GM11168 (cell line): ENCODE results near the gene GDF11.
"Not testable (repeated sequence)": the region's sequence is repeated elsewhere in the genome, so short reads cannot be mapped to it uniquely, and the experiment has no call there.

Experiments used
- in situ Hi-C: fragments of 300-500 bp; cut with MboI; formaldehyde crosslinking; loops from one replicate; pipeline ENCODE4 v1.12.0; 2022; ENCODE audit warnings: low sequenced_read_pairs; ENCODE audit not compliant: unreplicated experiment

GDF11 gene

DNA sequence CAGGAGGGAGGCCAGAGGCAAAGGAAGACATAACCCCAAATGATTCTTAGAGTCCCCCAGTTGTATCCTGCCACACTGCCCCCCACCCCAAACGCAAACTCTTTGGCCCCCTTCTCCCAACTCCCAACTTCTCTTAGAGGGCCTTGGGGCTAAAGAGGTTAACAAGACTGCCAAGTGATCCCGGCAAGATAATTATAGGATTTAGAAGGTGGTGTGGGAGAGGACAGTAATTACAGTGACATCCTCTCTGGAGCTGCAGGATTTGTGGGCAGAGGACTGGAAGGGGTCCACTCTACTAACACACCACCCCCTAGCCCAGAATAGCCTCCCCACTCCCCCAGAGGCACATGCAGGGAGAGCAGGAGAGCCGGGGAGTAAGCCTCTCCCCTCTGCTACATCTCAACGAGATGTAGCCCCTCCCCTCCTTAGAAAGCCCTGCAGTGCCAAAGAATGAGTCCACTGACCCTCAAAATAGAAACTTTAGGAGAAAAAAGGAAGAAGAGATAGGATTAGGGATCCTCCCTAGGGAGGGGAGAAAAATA, 5.3 kb upstream of the GDF11 start:
- in situ Hi-C loops = loop anchor here (10.0 kb wide), 1 partner anchor 307 kb away; the partner anchor contains the start of gene RPS26

DNA sequence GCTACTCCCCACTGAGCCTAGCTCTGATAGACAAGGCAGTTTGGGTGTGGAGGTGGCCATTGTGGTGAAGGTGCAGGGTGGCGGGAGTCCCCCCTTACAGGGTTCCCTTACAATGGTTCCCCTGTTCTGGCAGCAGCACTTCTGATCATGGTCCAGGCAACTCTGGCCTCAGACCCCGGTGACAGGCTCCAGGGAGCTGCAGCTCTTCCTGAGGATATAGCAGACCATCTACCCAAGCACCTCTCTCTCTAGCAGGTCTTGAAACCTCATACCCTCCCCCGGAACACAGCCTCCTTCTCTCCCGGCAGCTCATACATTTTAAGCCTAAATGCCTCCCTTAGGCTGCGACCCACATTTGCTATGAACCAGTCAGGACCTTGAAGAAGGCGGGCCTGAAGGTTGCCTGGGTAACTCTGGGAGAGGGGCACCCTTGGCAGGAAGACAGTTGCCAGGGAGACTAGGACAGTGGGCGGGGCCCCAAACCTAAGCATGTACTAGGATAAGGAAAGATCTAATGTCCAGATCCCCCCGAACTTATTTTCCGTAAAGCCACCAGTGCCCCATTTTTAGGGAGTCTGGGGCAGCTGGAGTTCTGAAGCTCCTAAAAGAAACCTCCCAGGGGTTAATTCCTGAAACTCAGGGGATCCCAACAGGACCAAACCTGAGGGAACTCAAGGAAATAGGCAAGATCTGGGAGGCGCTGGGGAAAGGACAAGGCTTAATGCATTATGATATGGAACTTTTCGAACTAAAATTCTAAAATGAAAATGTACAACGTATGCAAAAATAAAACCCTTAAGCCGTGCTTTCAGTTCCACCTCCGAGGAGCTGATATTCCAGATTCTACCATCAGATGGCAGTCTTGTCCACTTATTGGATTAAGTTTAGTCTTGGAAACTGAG, 4.5 kb upstream of the GDF11 start:
- in situ Hi-C loops = loop anchor here (10.0 kb wide), 1 partner anchor 306 kb away; the partner anchor contains the start of gene RPS26

DNA sequence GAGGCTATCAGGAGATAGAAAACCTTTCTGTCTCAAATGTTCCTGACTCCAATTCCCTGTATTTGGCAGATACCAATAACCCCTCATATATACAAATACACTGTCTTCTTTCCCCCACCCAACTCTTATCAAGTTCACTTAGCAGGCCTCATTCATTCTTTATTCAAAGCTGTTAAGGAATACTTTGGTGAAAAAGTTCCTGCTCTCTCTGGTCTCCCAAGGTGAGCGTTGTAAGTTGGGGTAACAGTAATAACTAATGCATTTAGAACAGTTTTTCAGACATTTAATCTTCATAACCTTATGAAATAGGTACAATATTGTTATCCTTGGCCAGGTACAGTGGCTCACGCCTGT, 3.9 kb upstream of the GDF11 start:
- in situ Hi-C loops = loop anchor here (10.0 kb wide), 1 partner anchor 306 kb away; the partner anchor contains the start of gene RPS26

DNA sequence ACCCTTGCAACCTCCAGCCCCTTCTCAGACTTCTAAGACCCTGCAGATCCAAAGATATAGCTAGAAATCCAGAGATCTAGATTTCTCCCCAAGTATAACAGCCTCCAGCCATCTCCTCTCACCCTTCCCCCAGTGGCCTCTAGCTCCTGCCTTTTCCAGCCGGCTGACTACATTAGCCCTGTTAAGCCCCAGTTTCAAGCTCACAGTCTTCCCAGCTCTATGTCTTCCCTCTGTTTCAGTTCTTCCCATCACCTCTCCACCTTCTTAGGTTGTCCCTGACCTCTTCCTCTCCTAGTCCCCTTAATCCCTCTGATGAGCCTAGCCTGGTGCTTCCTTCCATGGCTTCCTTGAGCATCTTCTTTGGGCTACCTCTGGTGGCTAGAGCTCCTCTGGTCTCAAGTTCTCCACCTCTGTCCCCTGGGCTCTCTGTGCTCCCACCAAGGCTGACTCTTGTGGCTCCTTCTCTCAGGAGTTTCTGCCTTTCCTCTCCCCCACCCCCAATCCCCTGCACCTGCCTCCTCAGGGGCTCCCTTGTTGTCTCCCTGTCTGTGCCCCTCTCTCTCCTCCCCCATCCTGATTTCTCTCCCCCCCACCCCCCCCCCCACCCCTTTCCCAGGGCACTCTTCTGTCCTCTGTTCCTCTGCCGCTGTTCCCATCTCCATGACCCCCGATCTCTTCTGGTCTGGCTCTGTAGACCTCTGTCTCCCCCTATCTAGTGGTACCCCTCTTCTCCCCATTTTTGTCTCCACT, 816 bp upstream of the GDF11 start:
- in situ Hi-C loops = no loop called here

DNA sequence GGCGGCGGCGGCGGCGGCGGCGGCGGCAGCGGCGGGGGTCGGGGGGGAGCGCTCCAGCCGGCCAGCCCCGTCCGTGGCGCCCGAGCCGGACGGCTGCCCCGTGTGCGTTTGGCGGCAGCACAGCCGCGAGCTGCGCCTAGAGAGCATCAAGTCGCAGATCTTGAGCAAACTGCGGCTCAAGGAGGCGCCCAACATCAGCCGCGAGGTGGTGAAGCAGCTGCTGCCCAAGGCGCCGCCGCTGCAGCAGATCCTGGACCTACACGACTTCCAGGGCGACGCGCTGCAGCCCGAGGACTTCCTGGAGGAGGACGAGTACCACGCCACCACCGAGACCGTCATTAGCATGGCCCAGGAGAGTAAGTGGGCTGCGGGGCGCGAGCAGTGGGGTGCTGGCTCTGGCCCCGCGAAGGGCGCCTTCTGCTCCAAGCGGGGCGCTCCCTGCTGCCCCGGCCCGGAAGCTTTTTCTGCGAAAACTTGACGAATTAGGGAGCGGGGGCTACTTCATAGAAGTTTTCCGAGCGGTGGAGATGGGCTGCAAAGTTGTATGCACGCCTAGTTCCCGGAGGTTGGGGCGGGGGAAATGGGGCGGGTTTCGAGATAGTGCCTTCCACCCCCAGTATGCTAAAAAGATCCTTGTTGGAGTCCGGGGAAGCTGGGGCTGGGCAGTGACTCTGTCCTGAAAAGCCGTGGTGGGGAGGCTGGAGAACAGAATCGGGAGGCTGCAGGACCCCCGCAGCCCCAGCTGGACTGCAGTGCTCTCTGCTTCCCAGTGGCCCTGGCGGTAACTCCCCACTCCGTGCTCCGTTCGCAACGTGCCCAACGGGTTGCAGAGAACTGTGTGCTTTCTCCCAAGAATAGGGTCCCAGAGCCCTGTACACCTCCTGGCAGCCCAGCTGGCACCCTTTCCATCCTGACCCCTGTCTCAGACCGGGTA, 751 bp downstream of the GDF11 start:
- in situ Hi-C loops = no loop called here

DNA sequence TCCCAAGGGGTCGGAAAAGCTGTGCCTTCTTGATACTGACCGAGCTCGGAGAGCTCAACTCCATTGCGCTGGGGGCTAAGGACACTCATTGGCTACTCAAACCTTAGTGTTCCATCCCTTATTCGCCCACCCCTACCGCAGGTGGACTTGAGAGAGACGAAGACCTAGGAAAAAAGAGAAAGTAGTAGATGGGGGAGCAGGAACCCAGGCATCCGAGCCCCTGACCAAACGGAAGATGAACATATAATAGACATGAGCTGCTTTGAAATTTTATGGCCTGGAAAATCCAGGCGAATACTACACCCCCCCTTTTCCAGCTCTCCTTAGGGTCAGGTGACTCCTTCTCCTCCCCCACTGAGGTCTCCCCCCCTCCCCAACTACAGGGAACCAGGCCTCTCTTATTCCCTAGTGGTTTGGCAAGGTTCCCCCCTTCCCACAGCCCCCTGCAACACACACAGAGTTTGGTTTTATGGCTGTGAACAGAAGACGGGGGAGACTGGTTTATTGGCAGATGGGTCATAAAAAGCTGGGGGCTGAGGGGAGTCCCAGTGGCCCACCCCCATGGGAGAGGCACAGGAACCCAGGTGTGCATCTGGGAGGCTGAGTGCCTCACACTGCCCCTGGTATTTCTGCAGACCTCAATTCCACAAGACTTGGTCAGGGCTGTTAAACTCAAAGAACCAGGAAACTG, 1.6 kb downstream of the GDF11 start:
- in situ Hi-C loops = loop anchor here (5.0 kb wide), 1 partner anchor 198 kb away; no protein-coding TSS in a partner anchor

DNA sequence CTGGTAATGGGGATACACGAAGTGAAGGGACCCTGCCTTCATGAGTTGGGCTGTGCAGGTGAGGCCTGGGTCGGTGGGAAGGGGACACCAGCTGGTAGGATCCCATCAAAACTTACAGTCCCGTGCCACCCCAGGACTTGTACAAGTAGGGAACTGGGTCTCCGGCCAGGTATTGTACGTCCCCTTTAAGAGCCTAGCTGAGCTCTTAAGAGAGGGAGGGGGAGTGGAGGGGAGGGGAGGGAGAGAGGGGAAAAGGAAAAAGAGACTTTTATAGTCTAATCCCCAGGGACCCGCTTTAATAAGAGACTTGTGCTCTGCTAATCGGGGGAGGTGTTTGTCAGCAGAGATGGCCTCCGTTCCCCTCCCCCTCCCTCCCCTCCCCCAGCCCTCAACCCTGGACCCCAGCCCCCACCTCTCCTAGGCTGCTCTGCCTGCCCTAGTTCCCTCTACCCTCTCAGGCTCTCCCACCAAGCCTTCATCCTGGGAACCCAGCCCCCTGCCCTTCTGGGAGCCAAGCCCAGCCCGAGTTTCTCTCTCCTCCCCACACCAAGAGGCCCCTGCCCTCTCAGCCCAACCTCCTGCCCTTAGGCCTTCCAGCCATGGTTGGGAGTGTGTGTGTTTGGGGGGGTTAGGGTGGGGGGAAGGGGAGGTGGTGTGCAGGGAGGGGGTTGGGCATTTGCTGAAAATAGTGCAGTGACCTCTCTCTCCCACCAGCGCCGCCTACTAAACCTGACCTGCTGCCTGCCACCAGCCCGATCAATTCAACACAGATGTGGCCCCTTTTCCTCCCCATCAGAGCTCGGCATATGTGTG, 2.6 kb downstream of the GDF11 start:
- in situ Hi-C loops = loop anchor here (5.0 kb wide), 1 partner anchor 197 kb away; no protein-coding TSS in a partner anchor

DNA sequence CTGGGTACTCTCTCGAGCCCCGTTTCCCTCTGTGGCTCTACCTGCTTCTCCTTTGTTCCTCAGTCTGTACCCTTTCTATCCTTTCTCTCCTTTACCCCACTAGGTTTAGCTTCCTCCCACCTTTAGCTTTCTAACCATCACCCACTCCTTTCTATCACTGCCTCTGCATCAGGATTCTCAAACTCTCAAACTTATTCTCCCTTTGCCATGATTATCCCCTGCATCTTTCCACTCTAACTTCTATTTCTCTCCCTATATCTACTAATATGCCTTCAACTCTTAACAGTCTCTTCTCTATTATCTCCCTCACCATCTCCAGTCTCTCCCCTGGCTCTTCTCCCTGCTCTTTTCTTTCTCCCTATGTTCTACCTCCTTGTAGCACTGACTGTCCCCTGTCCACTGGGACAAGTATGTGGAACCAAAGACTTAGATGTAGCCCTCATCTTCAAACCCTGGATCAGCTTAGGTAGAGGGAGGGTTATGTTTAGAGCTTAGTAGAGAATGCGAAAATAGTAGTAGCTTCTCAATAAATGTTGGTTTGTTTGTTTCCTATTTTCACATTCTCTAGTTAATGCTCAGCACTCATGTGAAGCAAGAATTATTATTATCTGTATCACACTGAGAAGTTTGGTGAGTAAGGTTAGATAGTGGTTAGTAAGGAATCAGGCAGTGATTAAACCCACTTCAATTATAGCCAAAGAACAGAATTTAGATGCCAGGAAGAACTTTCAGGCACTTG, 3.4 kb downstream of the GDF11 start:
- in situ Hi-C loops = loop anchor here (5.0 kb wide), 1 partner anchor 196 kb away; no protein-coding TSS in a partner anchor

DNA sequence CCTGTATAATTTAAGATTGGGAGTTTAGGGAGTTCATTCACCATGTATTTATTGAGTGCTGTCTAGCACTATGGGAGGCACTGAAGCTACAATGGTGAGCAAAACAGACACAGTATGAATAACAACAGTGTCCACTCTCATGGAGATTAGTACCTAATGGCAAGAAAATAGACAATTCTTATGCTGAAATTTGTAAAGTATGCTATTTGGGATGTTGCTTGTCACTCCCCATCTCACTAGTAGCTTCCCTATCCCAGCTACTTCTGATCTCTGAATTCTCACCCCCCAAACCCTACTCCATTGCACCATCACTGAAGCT, 4.0 kb downstream of the GDF11 start:
- in situ Hi-C loops = loop anchor here (5.0 kb wide), 1 partner anchor 195 kb away; no protein-coding TSS in a partner anchor

DNA sequence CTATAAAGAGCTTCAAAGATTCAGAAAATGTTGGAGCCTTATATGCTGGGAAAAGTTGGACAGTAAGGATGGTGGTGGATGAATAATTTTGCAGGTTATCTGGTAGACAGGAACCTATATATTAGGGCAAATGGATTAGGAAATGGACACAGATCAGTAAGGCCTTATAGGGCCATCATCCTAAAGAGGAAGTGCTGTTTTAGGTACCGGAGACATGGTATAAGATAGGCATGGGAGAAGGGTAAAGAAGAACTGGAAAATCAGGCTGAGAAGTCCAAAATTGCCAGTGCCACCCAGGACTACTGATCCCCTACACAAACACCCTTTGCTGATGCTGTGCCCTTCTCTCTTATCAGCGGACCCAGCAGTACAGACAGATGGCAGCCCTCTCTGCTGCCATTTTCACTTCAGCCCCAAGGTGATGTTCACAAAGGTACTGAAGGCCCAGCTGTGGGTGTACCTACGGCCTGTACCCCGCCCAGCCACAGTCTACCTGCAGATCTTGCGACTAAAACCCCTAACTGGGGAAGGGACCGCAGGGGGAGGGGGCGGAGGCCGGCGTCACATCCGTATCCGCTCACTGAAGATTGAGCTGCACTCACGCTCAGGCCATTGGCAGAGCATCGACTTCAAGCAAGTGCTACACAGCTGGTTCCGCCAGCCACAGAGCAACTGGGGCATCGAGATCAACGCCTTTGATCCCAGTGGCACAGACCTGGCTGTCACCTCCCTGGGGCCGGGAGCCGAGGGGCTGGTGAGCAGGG, 5.5 kb downstream of the GDF11 start:
- in situ Hi-C loops = loop anchor here (5.0 kb wide), 1 partner anchor 194 kb away; no protein-coding TSS in a partner anchor

DNA sequence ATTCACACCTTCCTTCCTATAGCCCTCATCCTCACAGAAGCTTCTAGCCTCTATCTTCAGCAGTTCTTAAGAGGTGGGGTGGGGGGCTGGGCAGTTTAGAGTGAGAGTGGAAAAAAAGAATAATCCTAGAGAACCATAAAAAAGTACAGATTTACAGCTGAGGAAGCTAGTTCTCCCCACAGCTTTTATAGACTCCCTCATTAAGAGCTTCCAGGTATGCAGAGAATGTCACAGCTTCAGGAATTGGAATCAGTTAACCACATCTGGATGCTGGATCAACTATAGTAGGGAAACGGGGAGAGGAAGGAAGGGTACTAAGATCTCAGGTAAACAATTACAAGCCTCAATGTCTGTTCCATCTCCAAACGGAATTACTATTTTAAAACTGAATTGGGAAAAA, 12.3 kb downstream of the GDF11 start:
- in situ Hi-C loops = no loop called here

DNA sequence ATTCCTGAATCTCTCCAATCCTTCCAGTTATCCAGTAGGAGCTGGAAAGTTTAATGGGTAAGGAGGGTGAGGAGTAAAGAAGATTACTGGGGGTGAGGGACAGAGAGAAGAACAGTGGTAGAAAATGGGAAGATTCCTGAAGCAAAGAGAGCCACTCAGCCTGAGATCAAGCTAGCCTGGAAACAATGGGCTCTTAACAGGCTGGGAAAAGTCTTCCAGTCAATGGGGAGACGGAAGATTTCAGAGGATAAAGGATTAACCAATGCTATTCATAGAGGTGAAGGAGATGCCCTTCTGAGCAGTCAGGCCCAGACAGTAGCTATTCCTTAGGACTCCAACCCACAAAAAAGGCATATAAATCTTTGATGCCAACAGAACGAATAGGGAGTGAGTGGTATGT, 14.8 kb downstream of the GDF11 start:
- in situ Hi-C loops = no loop called here

DNA sequence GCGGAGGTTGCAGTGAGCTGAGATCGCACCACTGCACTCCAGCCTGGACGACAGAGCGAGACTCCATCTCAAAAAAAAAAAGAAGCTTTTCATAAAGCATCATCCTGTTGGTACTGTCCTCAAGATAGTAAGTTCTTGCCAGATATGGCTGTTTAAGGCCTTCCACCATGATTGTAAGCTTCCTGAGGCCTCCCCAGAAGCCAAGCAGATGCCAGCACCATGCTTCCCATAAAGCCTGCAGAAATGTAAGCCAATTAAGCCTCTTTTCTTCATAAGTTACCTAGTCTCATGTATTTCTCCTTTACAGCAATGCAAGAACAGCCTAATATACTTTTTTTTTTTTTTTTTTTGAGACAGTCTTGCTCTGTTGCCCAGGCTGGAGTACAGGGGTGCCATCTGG, 15.7 kb downstream of the GDF11 start:
- in situ Hi-C loops = not testable (repeated sequence)

DNA sequence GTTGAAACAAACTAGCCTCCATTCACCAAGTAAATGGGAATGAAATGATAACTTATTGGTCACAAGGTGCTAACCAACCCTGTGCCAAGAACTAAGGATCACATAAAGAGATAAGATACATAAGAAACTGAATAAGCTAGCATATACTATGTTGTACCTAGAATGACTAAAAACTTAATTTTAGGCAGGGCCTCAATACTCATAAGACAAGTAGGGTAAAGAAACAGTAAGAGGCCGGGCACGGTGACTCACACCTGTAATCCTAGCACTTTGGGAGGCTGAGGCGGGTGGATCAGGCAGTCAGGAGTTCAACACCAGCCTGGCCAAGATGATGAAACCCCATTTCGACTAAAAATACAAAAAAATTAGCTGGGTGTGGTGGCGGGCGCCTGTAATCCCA, 17.7 kb downstream of the GDF11 start:
- in situ Hi-C loops = no loop called here

DNA sequence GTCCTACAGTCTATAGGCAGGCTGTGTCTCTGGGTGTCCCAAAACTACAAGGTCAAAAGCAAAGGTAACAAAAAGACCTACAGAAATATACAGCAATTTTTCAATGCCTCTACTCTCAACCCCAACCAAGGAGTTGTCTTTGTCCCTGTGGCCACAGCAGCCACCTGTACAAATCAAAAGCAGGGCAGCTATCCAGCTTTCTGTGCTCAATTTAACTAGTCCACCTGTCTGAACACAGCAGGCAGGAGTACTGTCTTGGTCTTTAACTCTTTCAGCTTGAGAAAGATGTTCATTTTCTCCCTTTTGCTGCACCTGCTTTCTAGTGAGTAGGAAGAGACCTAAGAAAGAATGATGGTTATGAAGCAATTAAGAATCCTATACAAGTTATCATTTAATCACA, 19.7 kb downstream of the GDF11 start:
- in situ Hi-C loops = no loop called here

DNA sequence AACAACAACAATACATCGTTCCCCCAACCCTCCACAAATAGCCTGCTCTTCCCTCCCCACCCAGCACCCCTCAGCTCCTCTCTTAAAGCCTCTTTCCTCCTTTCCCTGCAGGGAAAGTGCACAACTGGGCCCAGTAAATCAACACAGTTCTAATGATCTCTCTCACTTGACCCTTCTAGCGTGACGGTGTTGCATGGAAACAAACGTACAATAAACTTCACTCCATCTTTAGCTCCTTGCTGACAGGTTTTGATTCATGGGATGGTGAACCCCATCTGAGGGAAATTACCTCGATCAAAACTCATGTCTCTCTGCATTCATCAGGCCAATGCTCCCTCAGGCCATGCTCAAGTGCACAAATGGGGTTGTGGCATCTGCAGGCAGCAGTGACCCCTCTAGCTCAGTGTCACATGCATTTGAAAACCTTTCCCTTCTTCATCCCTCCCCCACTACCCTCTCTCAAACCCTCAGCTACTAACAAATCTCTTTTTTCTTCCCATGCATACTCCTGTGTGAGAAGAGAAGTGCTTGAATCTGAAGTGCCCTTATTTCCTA, 22.9 kb downstream of the GDF11 start:
- in situ Hi-C loops = no loop called here

DNA sequence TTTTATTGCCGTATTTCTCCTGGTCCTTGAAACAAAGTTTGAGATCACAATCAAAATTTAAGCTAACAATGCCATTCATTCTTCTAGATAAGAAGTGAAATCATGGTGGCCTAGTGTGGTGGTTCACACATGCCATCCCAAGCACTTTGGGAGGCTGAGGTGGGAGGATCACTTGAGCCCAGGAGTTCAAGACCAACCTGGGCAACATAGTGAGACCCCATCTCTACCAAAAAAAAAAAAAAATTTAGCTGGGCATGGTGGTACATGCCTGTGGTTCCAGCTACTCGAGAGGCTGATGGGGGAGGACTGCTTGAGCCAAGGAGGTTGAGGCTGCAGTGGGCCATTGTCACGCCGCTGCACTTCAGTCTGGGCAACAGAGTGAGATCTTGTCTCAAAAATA, 24.2 kb downstream of the GDF11 start:
- in situ Hi-C loops = no loop called here
